ENCODE data around the gene AP4B1.

The AP4B1 gene

GRCh38 chr1:113891631-113892220 lies 12.9 kb downstream of the AP4B1 start:
- no peak for DNase-seq

- no peak for DNase-seq
Observed at GRCh38 chr1:113890816-113891215, 13.8 kb downstream of the AP4B1 start.

- DNase-seq: no peak
Observed at GRCh38 chr1:113887402-113888175, 17.0 kb downstream of the AP4B1 start, which contains the start of gene BCL2L15. BCL2L15 (minus strand) TSS chr1:113887581; CDS start chr1:113887375, 206 bp downstream.

- no peak for DNase-seq
Observed at GRCh38 chr1:113886417-113887401, 17.9 kb downstream of the AP4B1 start.

GRCh38 chr1:113881661-113882060 lies 22.9 kb downstream of the AP4B1 start:
- no peak for DNase-seq

GRCh38 chr1:113879739-113880038 lies 24.9 kb downstream of the AP4B1 start:
- no peak for DNase-seq

- no peak for DNase-seq
Observed at GRCh38 chr1:113876176-113876575, 28.4 kb downstream of the AP4B1 start.

- DNase-seq: no peak
Observed at GRCh38 chr1:113875714-113876113, 28.9 kb downstream of the AP4B1 start.

GRCh38 chr1:113874012-113874879 lies 30.4 kb downstream of the AP4B1 start:
- no peak for DNase-seq

- DNase-seq: no peak
Observed at GRCh38 chr1:113872219-113872935, 32.2 kb downstream of the AP4B1 start.

GRCh38 chr1:113871597-113872113 lies 32.9 kb downstream of the AP4B1 start, which contains the start of gene PTPN22:
PTPN22 (minus strand) TSS chr1:113871712.
- DNase-seq: no peak

GRCh38 chr1:113870778-113871177 lies 33.8 kb downstream of the AP4B1 start:
- no peak for DNase-seq

- DNase-seq: no peak
Observed at GRCh38 chr1:113868387-113869083, 36.1 kb downstream of the AP4B1 start.

GRCh38 chr1:113861641-113862040 lies 43.0 kb downstream of the AP4B1 start:
- no peak for DNase-seq

GRCh38 chr1:113860891-113861290 lies 43.7 kb downstream of the AP4B1 start:
- no peak for DNase-seq

- no peak for DNase-seq
Observed at GRCh38 chr1:113859478-113860175, 45.0 kb downstream of the AP4B1 start.

- no peak for DNase-seq
Observed at GRCh38 chr1:113858982-113859381, 45.6 kb downstream of the AP4B1 start.

- DNase-seq: no peak
Observed at GRCh38 chr1:113858418-113858817, 46.2 kb downstream of the AP4B1 start.

GRCh38 chr1:113857776-113858175 lies 46.8 kb downstream of the AP4B1 start:
- DNase-seq: no peak

GRCh38 chr1:113856401-113856790 lies 48.2 kb downstream of the AP4B1 start:
- DNase-seq: no peak
